Activated CD4-positive, alpha-beta memory T cell treated with anti-CD3 and anti-CD28 coated beads for 36 hours (primary cell): ENCODE data around the gene KCNAB2. TPM values are rescaled to one million over a fixed set of nuclear protein-coding genes. Genes with fewer than 3 reads are reported as not detected.

Source experiments
- CTCF ChIA-PET: fragments of 350-600 bp; sonication (Branson Sonifier 250); formaldehyde crosslinking; loops from one replicate; lab custom pipeline; 2021; ENCODE audit warnings: antibody characterized with exemption, inconsistent platforms; lab: Charles Lee
- POLR2A ChIA-PET: fragments of 350-600 bp; sonication (Branson Sonifier 250); formaldehyde crosslinking; loops from one replicate; lab custom pipeline; 2021; ENCODE audit warnings: antibody characterized with exemption; lab: Charles Lee
- DNase-seq: peaks from one replicate; pipeline ENCODE4 v3.0.0-alpha.2; 2020
- H3K27ac Mint-ChIP-seq: one replicate; pipeline ENCODE4 v1.8.0; 2021; ENCODE audit warnings: mixed read lengths
- H3K27me3 Mint-ChIP-seq: one replicate; pipeline ENCODE4 v1.8.0; 2021; ENCODE audit warnings: mixed read lengths
- H3K36me3 Mint-ChIP-seq: one replicate; pipeline ENCODE4 v1.8.0; 2021; ENCODE audit warnings: mixed read lengths
- H3K4me1 Mint-ChIP-seq: one replicate; pipeline ENCODE4 v1.8.0; 2021; ENCODE audit warnings: low read depth, mixed read lengths
- H3K4me3 Mint-ChIP-seq: one replicate; pipeline ENCODE4 v1.8.0; 2021; ENCODE audit warnings: mild to moderate bottlenecking, mixed read lengths
- H3K9me3 Mint-ChIP-seq: one replicate; pipeline ENCODE4 v1.8.0; 2021; ENCODE audit warnings: mixed read lengths
- intact Hi-C: fragments of 100-400 bp; cut with micrococcal nuclease; formaldehyde crosslinking; loops from one replicate; pipeline ENCODE4 v1.15.1; 2023
- total RNA-seq, 2 experiments: library from RNA; stranded (reverse); gene quantifications; one replicate each; pipeline ENCODE4 v1.2.3, GENCODE V29; 2021

Gene KCNAB2
- total RNA-seq, 2 experiments from 2014 or later: 196 to 202 TPM

DNA sequence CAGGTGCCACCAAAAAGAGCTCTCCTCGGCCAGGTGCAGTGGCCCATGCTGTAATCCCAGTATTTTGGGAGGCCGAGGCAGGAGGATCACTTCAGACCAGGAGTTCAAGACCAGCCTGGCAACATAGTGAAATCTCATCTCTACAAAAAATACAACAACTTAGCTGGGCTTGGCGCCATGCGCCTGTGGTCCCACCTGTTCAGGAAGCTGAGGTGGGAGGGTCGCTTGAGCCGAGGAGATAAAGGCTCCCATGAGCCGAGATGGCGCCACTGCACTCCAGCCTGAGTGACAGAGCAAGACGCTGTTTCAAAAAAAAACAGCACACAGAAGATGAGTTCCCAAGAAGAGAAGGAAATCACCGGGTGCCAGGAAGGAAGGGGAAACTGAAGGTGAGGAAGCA, 67.4 kb downstream of the KCNAB2 start:
- peaks cover 2% of the 10 kb centered on the region for H3K27me3 Mint-ChIP-seq
- no peak overlapping the region for H3K27ac Mint-ChIP-seq
- H3K36me3 Mint-ChIP-seq: no peaks in the 10 kb centered on the region
- H3K4me1 Mint-ChIP-seq: no peaks in the 10 kb centered on the region
- H3K9me3 Mint-ChIP-seq: peaks cover 16% of the 10 kb centered on the region
- no peak for DNase-seq
- no peak overlapping the region for H3K4me3 Mint-ChIP-seq
- ChIA-PET POLR2A (no interaction called here), CTCF (interaction anchor here (0.7 kb wide), 1 partner anchor 126 kb away, joined by 3 read pairs; no protein-coding TSS in a partner anchor)
- intact Hi-C loops: no loop called here

DNA sequence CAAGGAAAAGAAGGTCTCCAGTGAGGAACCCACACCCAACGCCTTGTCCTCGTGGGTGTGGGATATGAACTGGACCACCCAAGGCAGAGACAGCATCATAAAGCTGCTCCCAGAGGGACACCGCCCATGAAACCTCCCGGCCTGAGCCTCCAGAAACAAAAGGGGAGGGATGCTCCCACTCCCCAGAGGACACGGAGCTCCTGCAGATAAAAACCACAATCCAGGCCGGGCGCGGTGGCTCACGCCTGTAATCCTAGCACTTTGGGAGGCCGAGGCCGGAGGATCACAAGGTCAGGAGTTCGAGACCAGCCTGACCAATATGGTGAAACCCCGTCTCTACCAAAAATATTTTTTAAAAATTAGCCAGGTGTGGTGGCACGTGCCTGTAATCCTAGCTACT, 68.1 kb downstream of the KCNAB2 start:
- H3K9me3 Mint-ChIP-seq: peaks cover 16% of the 10 kb centered on the region
- POLR2A ChIA-PET: no interaction called here
- no peak overlapping the region for H3K27ac Mint-ChIP-seq
- H3K4me1 Mint-ChIP-seq: no peaks in the 10 kb centered on the region
- no peak overlapping the region for H3K4me3 Mint-ChIP-seq
- H3K36me3 Mint-ChIP-seq: no peaks in the 10 kb centered on the region
- intact Hi-C loops: no loop called here
- CTCF ChIA-PET: interaction anchor here (0.7 kb wide), 1 partner anchor 125 kb away, joined by 3 read pairs; no protein-coding TSS in a partner anchor
- DNase-seq: no peak
- no peaks in the 10 kb centered on the region for H3K27me3 Mint-ChIP-seq

DNA sequence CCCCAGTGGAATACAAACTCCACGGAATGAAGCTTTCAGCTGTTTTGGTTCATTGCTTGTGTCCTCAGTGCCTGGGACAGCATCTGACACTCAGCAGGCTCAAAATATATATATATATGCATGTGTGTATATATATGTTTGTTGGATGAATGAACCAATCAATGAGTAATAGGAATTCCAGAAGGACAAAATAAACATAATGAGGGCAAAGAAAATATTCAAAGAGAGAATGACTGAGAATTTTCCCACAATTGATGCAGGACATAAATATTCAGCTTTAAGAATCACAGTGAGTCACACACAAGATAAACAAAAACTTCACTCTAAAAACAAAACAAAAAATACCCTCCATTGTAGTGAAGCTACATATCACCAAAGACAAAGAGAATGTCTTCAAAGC, 70.4 kb downstream of the KCNAB2 start:
- DNase-seq: no peak
- ChIA-PET POLR2A (no interaction called here), CTCF (interaction anchor here (1.5 kb wide), 1 partner anchor 122 kb away, joined by 3 read pairs; no protein-coding TSS in a partner anchor)
- no peak overlapping the region for H3K27ac Mint-ChIP-seq
- intact Hi-C loops: no loop called here
- H3K36me3 Mint-ChIP-seq: no peaks in the 10 kb centered on the region
- no peaks in the 10 kb centered on the region for H3K4me1 Mint-ChIP-seq
- H3K9me3 Mint-ChIP-seq: peaks cover 16% of the 10 kb centered on the region
- H3K4me3 Mint-ChIP-seq: no peak overlapping the region
- H3K27me3 Mint-ChIP-seq: no peaks in the 10 kb centered on the region

- Mint-ChIP-seq H3K4me3 (no peak overlapping the region), H3K27me3 (no peaks in the 10 kb centered on the region), H3K36me3 (no peaks in the 10 kb centered on the region), H3K9me3 (peaks cover 16% of the 10 kb centered on the region), H3K27ac (no peak overlapping the region), H3K4me1 (no peaks in the 10 kb centered on the region)
- ChIA-PET CTCF (interaction anchor here (0.6 kb wide), 1 partner anchor 87 kb away, joined by 3 read pairs; no protein-coding TSS in a partner anchor), POLR2A (no interaction called here)
- no peak for DNase-seq
- intact Hi-C loops: no loop called here
Observed at GRCh38 chr1:6117064-6117463, 71.4 kb downstream of the KCNAB2 start.

DNA sequence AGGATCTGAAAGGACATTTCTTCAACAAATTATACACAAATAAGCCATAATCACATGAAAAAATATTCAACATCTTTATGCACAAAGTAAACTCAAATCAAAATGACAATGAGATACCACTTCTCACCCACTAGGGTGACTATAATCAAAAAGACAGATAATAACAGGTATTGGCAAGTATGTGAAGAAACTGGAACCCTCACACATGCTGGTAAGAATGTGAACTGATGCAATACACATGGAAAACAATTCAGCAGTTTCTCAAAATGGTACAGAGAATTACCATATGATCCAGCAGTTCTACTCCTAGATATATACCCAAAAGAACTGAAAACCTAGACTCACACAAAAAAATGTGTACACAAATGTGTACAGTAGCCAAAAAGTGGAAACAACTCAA, 71.9 kb downstream of the KCNAB2 start:
- peaks cover 16% of the 10 kb centered on the region for H3K9me3 Mint-ChIP-seq
- DNase-seq: no peak
- no peak overlapping the region for H3K4me3 Mint-ChIP-seq
- no peaks in the 10 kb centered on the region for H3K4me1 Mint-ChIP-seq
- CTCF ChIA-PET: no interaction called here
- H3K27me3 Mint-ChIP-seq: no peaks in the 10 kb centered on the region
- no peaks in the 10 kb centered on the region for H3K36me3 Mint-ChIP-seq
- H3K27ac Mint-ChIP-seq: no peak overlapping the region
- intact Hi-C loops: no loop called here
- POLR2A ChIA-PET: no interaction called here

DNA sequence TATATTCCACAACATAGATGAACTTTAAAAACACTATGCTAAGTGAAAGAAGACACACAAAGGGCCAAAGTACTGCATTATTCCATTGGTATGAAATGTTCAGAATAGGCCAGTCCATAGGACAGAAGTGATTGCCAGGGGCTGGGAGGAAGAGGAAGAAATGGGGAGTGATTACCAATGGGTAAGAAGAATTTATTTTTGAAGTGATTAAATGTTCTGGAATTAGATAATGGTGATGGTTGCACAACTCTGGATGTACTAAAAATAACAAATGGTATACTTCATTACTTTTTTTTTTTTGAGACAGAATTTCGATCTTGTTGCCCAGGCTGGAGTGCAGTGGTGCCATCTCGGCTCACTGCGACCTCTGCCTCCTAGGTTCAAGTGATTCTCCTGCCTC, 72.7 kb downstream of the KCNAB2 start:
- Mint-ChIP-seq H3K36me3 (no peaks in the 10 kb centered on the region), H3K27ac (no peak overlapping the region), H3K27me3 (no peaks in the 10 kb centered on the region), H3K4me1 (no peaks in the 10 kb centered on the region), H3K9me3 (peaks cover 16% of the 10 kb centered on the region), H3K4me3 (no peak overlapping the region)
- CTCF ChIA-PET: no interaction called here
- no peak for DNase-seq
- intact Hi-C loops: no loop called here
- POLR2A ChIA-PET: no interaction called here

DNA sequence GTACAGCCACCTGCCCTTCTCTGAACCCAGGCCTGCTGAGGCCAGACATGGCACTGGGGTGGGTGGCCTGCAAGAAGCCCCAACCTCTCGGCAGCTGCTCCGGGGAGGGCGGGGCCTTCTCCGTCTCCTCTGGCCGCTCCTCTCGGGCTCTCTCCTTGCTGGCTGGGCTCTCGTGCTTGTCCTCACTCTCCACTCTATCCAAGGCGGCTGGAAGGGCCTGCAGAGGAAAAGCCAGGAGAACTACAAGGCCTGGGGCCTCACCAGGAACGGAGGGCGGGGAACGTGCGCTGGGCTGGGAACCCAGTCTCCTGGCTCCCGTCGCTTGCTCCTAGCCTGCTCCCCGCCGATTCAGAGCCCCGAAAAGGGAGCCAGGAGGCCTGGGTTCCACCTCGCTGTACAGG, 75.3 kb downstream of the KCNAB2 start:
- Mint-ChIP-seq H3K9me3 (peaks cover 16% of the 10 kb centered on the region), H3K4me1 (no peaks in the 10 kb centered on the region), H3K36me3 (no peaks in the 10 kb centered on the region), H3K27me3 (peaks cover 2% of the 10 kb centered on the region), H3K4me3 (no peak overlapping the region), H3K27ac (no peak overlapping the region)
- DNase-seq: no peak
- intact Hi-C loops: loop anchor here (1.0 kb wide), 1 partner anchor 27 kb away; no protein-coding TSS in a partner anchor
- POLR2A ChIA-PET: no interaction called here
- CTCF ChIA-PET: no interaction called here

DNA sequence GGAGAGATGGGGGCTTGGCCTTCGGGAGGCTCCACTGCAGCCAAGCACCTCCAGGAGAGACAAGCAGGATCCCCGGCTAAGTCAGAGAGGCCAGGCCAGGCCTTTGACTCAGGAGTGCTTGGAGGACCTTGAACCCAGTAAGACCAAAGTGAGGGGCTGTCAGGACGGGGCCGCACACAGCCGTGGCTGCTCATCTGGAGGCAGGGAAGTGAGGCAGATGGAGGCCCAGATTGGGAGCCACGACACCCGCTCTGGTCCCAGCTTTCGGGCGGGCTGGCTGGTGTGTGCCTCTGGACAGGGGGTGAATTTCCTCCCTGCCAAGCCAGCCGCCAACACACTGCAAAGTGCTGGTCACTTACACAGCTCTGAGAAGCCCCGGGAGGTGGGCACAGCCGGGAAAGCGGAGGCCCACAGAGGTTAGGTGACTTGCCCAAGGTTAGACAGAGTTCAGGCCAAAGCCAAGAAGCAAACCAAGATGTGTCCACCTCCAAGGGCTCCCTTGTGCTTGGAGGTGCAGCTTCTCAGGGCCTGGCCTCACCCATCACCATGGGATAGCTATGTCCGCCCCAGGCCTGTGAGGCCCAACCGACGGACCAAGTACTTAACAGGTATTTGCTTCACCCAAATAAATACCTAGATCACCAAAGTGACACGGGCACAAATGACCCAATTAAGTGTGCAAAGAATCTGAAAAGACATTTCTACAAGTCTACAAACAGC, 76.1 kb downstream of the KCNAB2 start:
- no peak for DNase-seq
- H3K27ac Mint-ChIP-seq: no peak overlapping the region
- H3K27me3 Mint-ChIP-seq: peaks cover 2% of the 10 kb centered on the region
- H3K9me3 Mint-ChIP-seq: peaks cover 9% of the 10 kb centered on the region
- H3K4me3 Mint-ChIP-seq: no peak overlapping the region
- intact Hi-C loops: loop anchor here (1.0 kb wide), 1 partner anchor 26 kb away; no protein-coding TSS in a partner anchor
- CTCF ChIA-PET: no interaction called here
- POLR2A ChIA-PET: no interaction called here
- no peaks in the 10 kb centered on the region for H3K4me1 Mint-ChIP-seq
- H3K36me3 Mint-ChIP-seq: no peaks in the 10 kb centered on the region

- ChIA-PET POLR2A (no interaction called here), CTCF (no interaction called here)
- Mint-ChIP-seq H3K4me3 (no peak overlapping the region), H3K4me1 (peaks cover 2% of the 10 kb centered on the region), H3K36me3 (no peaks in the 10 kb centered on the region), H3K27me3 (peaks cover 2% of the 10 kb centered on the region), H3K27ac (no peak overlapping the region), H3K9me3 (no peaks in the 10 kb centered on the region)
- no peak for DNase-seq
- intact Hi-C loops: no loop called here
Observed at GRCh38 chr1:6123083-6123482, 77.4 kb downstream of the KCNAB2 start.

DNA sequence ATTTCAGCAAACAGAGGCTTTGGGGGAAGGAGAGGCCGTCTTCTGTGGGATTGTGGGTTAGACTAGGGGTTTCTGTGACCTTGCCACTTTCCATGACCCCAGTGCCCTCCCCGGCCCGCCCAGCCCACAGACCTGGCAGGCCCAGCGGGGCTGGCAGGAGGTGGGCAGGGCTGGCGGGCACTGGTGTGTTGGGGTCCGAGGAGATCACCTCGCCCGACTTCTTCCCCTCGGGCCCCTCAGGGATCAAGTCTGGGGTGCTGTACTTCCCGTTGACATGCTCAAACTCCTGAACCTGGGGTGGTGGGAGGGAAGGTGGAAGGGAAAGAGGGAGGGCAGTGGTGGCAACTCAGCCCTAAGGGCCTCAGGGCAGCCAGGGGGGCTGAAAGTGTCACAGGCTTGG, 78.1 kb downstream of the KCNAB2 start:
- no peaks in the 10 kb centered on the region for H3K36me3 Mint-ChIP-seq
- no peak for DNase-seq
- H3K9me3 Mint-ChIP-seq: no peaks in the 10 kb centered on the region
- H3K4me3 Mint-ChIP-seq: no peak overlapping the region
- intact Hi-C loops: no loop called here
- H3K4me1 Mint-ChIP-seq: peaks cover 2% of the 10 kb centered on the region
- CTCF ChIA-PET: no interaction called here
- H3K27me3 Mint-ChIP-seq: peaks cover 2% of the 10 kb centered on the region
- POLR2A ChIA-PET: no interaction called here
- no peak overlapping the region for H3K27ac Mint-ChIP-seq

DNA sequence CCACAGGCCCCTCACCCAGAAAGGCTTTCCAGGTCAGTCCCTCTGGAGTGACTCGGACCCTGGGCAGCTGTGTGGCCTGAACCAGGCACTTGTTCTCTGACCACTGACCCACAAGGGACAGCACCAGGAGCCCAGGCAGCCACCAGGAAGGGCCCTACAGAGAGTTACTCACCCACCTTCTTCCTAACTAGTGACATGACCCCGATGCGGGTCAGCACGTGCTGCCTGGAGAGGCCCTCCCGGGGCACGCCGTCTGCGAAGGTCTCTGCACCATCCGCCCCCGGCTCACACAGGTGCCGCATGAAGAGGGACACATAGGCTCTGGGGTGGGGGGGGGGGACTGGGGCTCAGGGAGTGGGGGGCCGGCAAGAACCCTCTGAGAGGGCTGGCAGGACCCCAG, 78.7 kb downstream of the KCNAB2 start:
- no peaks in the 10 kb centered on the region for H3K36me3 Mint-ChIP-seq
- DNase-seq: no peak
- CTCF ChIA-PET: no interaction called here

DNA sequence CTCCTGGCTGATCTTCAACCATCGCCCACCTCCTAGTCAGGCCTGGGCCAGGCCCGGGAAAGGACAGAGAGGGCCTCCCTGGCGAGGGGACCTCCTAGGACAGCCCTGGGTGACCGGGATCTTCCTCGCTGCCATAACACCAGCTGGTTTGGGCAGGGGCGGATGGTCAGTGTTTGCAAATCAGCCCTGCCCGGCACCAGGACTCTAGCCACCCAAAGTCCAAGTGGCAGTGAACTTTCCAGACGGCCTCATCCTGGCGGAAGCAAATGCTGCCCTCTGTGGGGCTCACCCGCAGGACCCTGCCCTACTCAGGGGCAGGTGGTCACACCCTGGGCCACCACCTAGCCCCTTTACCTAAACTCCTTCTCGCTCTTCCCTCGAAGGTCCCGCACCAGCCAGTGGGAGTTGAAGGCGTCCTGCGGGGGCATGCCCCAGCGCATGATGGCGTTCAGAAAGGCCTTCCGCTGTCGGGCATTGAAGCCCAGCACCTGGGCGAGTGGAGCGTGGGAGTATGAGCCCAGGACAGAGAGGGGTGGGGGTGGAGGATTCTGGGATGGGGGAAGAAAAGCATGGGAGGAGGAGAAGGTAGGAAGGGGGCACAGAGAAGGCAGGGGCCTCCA, 79.2 kb downstream of the KCNAB2 start:
- CTCF ChIA-PET: no interaction called here
- Mint-ChIP-seq H3K27me3 (peaks cover 2% of the 10 kb centered on the region), H3K9me3 (no peaks in the 10 kb centered on the region), H3K36me3 (no peaks in the 10 kb centered on the region), H3K27ac (no peak overlapping the region), H3K4me3 (no peak overlapping the region), H3K4me1 (peaks cover 2% of the 10 kb centered on the region)
- no peak for DNase-seq
- POLR2A ChIA-PET: no interaction called here
- intact Hi-C loops: no loop called here

More for the DNA sequence above, 78.7 kb downstream of the KCNAB2 start:
- Mint-ChIP-seq H3K27me3 (peaks cover 2% of the 10 kb centered on the region), H3K4me1 (peaks cover 2% of the 10 kb centered on the region), H3K27ac (no peak overlapping the region), H3K4me3 (no peak overlapping the region), H3K9me3 (no peaks in the 10 kb centered on the region)
- intact Hi-C loops: no loop called here
- POLR2A ChIA-PET: no interaction called here
